Astrocyte of the spinal cord (primary cell): ENCODE data around the gene PGP.

Experiments used
- DNase-seq: peaks from one replicate; pipeline ENCODE4 v3.0.0; 2011; ENCODE audit warnings: low read depth, low spot score
- H3K4me3 ChIP-seq: 2 replicates; pipeline ENCODE4 v1.5.1; 2011; ENCODE audit warnings: low read depth, mild to moderate bottlenecking, low read length, moderate library complexity
- in situ Hi-C: cut with HindIII; loops from 2 replicates; pipeline ENCODE4 v1.10.0; 2017; ENCODE audit warnings: low sequenced_read_pairs
- TF ChIP-seq, protein P1 (sequence below): IDR thresholded peaks from 2 replicates; pipeline ENCODE4 v1.5.1; 2012; ENCODE audit warnings: low read depth, mild to moderate bottlenecking, low read length, inconsistent platforms

PGP gene

DNA sequence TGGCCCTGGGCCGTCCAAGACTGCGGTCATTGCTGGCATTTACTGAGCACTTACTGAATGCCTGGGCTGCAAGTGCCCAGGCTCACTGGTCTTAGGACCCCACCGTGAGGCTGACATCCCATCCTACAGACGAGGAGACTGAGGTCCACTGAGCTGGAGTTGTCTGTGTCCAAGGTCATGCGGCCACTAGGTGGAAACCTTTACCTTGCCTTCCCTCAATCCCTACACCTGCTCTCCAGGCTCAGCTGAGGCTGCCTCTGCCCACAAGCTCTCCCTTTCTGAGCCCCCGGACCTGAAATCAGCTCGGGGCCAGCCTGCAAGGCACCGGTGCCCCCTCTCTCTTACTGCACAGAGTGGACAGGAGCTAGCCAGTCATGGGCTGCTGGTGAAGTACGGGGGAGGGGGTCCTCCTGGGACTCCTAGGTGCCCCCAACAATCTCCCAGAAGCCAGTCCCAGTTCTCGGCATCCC lies 19.8 kb downstream of the PGP start:
- DNase-seq, result peak; percentile 22
- TF ChIP-seq, protein P1, sequence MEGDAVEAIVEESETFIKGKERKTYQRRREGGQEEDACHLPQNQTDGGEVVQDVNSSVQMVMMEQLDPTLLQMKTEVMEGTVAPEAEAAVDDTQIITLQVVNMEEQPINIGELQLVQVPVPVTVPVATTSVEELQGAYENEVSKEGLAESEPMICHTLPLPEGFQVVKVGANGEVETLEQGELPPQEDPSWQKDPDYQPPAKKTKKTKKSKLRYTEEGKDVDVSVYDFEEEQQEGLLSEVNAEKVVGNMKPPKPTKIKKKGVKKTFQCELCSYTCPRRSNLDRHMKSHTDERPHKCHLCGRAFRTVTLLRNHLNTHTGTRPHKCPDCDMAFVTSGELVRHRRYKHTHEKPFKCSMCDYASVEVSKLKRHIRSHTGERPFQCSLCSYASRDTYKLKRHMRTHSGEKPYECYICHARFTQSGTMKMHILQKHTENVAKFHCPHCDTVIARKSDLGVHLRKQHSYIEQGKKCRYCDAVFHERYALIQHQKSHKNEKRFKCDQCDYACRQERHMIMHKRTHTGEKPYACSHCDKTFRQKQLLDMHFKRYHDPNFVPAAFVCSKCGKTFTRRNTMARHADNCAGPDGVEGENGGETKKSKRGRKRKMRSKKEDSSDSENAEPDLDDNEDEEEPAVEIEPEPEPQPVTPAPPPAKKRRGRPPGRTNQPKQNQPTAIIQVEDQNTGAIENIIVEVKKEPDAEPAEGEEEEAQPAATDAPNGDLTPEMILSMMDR, result peak; percentile 41
- in situ Hi-C loops, result no loop called here
- H3K4me3 ChIP-seq, result no peak overlapping the region

DNA sequence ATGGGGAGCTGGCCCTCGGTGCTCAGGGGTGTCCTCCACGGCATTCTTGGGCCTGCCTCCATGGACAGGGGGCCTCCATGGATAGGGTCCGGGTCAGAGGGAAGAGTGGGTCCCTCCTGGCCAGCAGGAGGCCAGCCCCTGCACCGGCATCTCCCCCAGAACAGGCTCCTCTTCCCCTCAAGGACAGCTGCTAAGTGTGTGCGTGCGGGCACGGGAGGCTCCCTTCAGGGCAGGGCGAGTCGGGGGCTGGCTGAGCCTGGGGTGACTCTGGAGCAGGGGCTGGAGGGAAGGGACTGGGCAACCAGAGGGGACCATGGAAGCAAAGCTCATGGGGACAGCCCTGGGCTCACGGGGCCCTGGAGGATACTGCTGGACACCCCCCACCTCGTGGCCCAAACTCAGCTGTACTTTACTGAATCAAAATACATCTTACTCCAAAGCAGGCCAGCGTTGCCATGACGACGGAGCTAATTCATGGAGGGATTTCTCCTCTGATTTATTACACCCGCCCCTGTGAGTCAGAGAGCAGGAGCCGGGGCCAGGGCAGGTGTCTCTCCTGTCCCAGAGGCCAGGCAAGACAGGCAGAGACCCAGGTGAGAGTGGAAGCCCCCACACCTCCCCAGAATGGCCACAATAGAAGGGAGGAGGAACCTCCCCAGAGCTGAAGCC lies 20.3 kb downstream of the PGP start:
- H3K4me3 ChIP-seq, result no peak overlapping the region
- in situ Hi-C loops, result no loop called here
- TF ChIP-seq, protein P1, result no peak
- DNase-seq, result no peak

DNA sequence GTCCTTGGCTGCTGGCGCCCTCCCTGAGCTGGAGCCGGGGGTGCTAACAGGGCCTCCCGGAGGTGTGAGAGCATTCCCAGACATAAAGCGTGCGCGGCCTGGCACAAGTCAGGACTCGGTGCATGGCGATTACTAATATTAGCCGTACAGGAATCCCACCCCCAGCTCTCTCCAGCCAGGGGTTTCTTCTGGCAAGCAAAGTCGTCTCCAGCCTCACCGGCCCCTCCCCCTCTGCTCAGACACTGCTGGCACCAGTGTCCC lies 23.3 kb downstream of the PGP start:
- in situ Hi-C loops, result no loop called here
- TF ChIP-seq, protein P1, result no peak
- H3K4me3 ChIP-seq, result no peak overlapping the region
- no peak for DNase-seq

- TF ChIP-seq, protein P1, result no peak
- DNase-seq, result no peak
- H3K4me3 ChIP-seq, result no peak overlapping the region
- in situ Hi-C loops, result no loop called here
These were observed 23.8 kb downstream of the PGP start for GRCh38 chr16:2190659-2191445.

DNA sequence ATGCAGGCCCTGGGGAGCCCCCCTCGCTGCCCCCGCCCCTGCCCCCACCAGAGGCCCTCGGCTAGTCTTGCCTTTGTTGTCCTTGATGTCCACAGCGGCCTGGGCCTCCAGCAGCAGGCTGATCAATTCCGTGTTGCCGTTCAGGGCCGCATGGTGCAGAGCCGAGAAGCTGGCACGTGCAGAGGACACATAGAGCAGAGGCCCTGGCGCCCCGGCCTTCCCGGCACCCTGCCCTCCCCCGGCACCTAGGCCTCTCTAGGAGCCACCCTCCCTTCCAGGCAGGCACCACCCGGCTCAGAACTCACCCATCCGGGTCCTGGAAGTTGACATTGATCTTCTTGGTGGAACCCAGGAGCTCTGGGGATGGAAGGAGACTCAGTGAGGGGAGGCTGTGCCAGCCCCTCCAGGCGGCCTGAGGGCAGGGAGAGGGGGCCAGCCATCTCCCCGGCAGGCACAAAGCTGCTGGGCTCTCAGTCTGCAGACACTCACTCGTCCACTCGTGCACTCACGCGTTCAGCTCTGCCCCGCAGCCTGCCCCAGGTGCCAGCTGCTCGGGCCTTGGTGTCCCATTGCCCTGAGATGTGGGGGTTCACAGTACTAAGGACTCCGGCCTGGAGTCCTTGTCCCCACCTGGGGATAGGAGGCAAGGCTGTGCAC lies 24.5 kb downstream of the PGP start:
- H3K4me3 ChIP-seq, result no peak overlapping the region
- in situ Hi-C loops, result no loop called here
- no peak for DNase-seq
- TF ChIP-seq, protein P1, result no peak

DNA sequence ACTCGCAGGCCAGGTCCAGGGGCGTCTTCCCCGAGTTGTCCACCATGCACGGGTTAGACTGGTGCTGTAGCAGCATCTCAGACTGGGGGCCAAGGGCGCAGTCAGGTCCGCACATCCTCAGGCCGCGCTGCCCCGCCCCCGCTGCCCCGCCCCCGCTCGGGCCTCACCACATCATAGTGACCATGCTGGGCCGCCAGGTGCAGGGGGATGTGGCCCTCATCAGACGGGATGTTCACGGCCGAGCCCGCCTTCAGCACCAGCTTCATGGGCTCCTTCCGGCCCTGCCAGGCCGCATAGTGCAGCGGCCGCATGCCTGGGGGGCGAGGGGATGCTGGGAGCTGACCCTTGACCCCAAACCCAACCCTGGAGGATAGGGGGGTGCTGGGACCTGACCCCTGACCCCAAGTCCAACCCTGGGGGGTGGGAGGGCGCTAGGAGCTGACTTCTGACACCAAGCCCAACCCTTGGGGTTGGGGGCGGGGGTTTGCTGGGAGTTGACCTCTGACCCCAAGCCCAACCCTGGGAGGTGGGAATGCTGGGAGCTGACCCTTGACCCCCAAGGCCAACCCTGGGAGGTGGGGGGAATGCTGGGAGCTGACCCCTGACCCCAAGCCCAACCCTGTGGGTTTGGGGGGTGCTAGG lies 25.3 kb downstream of the PGP start:
- in situ Hi-C loops, result no loop called here
- no peak for DNase-seq
- TF ChIP-seq, protein P1, result no peak
- no peak overlapping the region for H3K4me3 ChIP-seq
